ENCODE measurements around the gene SORBS2.

The SORBS2 gene

GRCh38 chr4:185834778-185835177, 22.8 kb upstream of the SORBS2 start:
- DNase-seq (ENCODE audit: low spot score) = no peak

- no peak for DNase-seq (ENCODE audit: low spot score)
Observed at GRCh38 chr4:185834088-185834487, 22.1 kb upstream of the SORBS2 start.

GRCh38 chr4:185833055-185833598, 21.1 kb upstream of the SORBS2 start:
- DNase-seq (ENCODE audit: low spot score) = no peak

- DNase-seq (ENCODE audit: low spot score) = no peak
Observed at GRCh38 chr4:185831125-185831815, 19.3 kb upstream of the SORBS2 start.

- no peak for DNase-seq (ENCODE audit: low spot score)
Observed at GRCh38 chr4:185830263-185830994, 18.4 kb upstream of the SORBS2 start.

GRCh38 chr4:185826381-185826780, 14.4 kb upstream of the SORBS2 start:
- no peak for DNase-seq (ENCODE audit: low spot score)

- no peak for DNase-seq (ENCODE audit: low spot score)
Observed at GRCh38 chr4:185825737-185826136, 13.7 kb upstream of the SORBS2 start.

- DNase-seq (ENCODE audit: low spot score) = no peak
Observed at GRCh38 chr4:185822791-185823190, 10.8 kb upstream of the SORBS2 start.

GRCh38 chr4:185821029-185821419, 9.0 kb upstream of the SORBS2 start:
- DNase-seq (ENCODE audit: low spot score) = no peak

GRCh38 chr4:185820146-185821028, 8.4 kb upstream of the SORBS2 start:
- no peak for DNase-seq (ENCODE audit: low spot score)

- no peak for DNase-seq (ENCODE audit: low spot score)
Observed at GRCh38 chr4:185819144-185819543, 7.2 kb upstream of the SORBS2 start.

- no peak for DNase-seq (ENCODE audit: low spot score)
Observed at GRCh38 chr4:185817403-185817818, 5.4 kb upstream of the SORBS2 start.

- DNase-seq (ENCODE audit: low spot score) = no peak
Observed at GRCh38 chr4:185813133-185813532, 1.1 kb upstream of the SORBS2 start.

- DNase-seq (ENCODE audit: low spot score) = no peak
Observed at GRCh38 chr4:185810746-185811508, 1.1 kb downstream of the SORBS2 start.

- no peak for DNase-seq (ENCODE audit: low spot score)
Observed at GRCh38 chr4:185809533-185810071, 2.4 kb downstream of the SORBS2 start.

- no peak for DNase-seq (ENCODE audit: low spot score)
Observed at GRCh38 chr4:185809121-185809520, 2.9 kb downstream of the SORBS2 start.

GRCh38 chr4:185805979-185806378, 6.0 kb downstream of the SORBS2 start:
- DNase-seq (ENCODE audit: low spot score) = no peak

GRCh38 chr4:185805262-185805802, 6.7 kb downstream of the SORBS2 start:
- DNase-seq (ENCODE audit: low spot score) = no peak

- no peak for DNase-seq (ENCODE audit: low spot score)
Observed at GRCh38 chr4:185803022-185803421, 9.0 kb downstream of the SORBS2 start.

- no peak for DNase-seq (ENCODE audit: low spot score)
Observed at GRCh38 chr4:185801471-185801870, 10.5 kb downstream of the SORBS2 start.
